ENCODE measurements around the gene BBS9.
"Not testable (repeated sequence)": the region's sequence is repeated elsewhere in the genome, so short reads cannot be mapped to it uniquely, and the experiment has no call there.

BBS9 gene

GRCh38 chr7:33448035-33448434 lies 318.7 kb downstream of the BBS9 start:
- DNase-seq: no peak

- no peak for DNase-seq
Measured at GRCh38 chr7:33449847-33450246, 320.5 kb downstream of the BBS9 start.

GRCh38 chr7:33452805-33453502 lies 323.6 kb downstream of the BBS9 start:
- no peak for DNase-seq

GRCh38 chr7:33457039-33457438 lies 327.7 kb downstream of the BBS9 start:
- DNase-seq: no peak

- DNase-seq: no peak
Measured at GRCh38 chr7:33458581-33458980, 329.2 kb downstream of the BBS9 start.

- DNase-seq: no peak
Measured at GRCh38 chr7:33459340-33459751, 330.0 kb downstream of the BBS9 start.

GRCh38 chr7:33463131-33463530 lies 333.8 kb downstream of the BBS9 start:
- DNase-seq: no peak

GRCh38 chr7:33466203-33466602 lies 336.8 kb downstream of the BBS9 start:
- no peak for DNase-seq

GRCh38 chr7:33471636-33472242 lies 342.4 kb downstream of the BBS9 start:
- no peak for DNase-seq

GRCh38 chr7:33472348-33473025 lies 343.1 kb downstream of the BBS9 start:
- DNase-seq: no peak

- no peak for DNase-seq
Measured at GRCh38 chr7:33477719-33478480, 348.5 kb downstream of the BBS9 start.

GRCh38 chr7:33484476-33484875 lies 355.1 kb downstream of the BBS9 start:
- DNase-seq: not testable (repeated sequence)

- DNase-seq: no peak
Measured at GRCh38 chr7:33485747-33486493, 356.6 kb downstream of the BBS9 start.

GRCh38 chr7:33486633-33487032 lies 357.3 kb downstream of the BBS9 start:
- DNase-seq: no peak

- DNase-seq: no peak
Measured at GRCh38 chr7:33487998-33488682, 358.8 kb downstream of the BBS9 start.

GRCh38 chr7:33494474-33494873 lies 365.1 kb downstream of the BBS9 start:
- no peak for DNase-seq

GRCh38 chr7:33495207-33495606 lies 365.8 kb downstream of the BBS9 start:
- DNase-seq: no peak

- DNase-seq: no peak
Measured at GRCh38 chr7:33497051-33497450, 367.7 kb downstream of the BBS9 start.

GRCh38 chr7:33500703-33501701 lies 371.6 kb downstream of the BBS9 start:
- no peak for DNase-seq

- DNase-seq: no peak
Measured at GRCh38 chr7:33503014-33503413, 373.6 kb downstream of the BBS9 start.

- no peak for DNase-seq
Measured at GRCh38 chr7:33503736-33504135, 374.4 kb downstream of the BBS9 start.
